A673 (cell line): ENCODE measurements around the gene ZFP36. TPM values are rescaled to one million over a fixed set of nuclear protein-coding genes. Genes with fewer than 3 reads are reported as not detected.

Experiments used
- BruUV-seq: library from RNA; stranded (reverse); fragments of 400-500 nt; replicated peaks from 2 replicates; lab custom pipeline; 2021; lab: Mats Ljungman, UMichigan
- CTCF ChIA-PET: fragments of 300-600 bp; sonication (Branson Sonifier 250); formaldehyde crosslinking; loops from one replicate; lab custom pipeline; 2022; ENCODE audit warnings: antibody characterized with exemption; lab: Charles Lee
- POLR2A ChIA-PET: fragments of 300-600 bp; sonication (Branson Sonifier 250); formaldehyde crosslinking; loops from one replicate; lab custom pipeline; 2022; ENCODE audit warnings: antibody characterized with exemption; ENCODE audit not compliant: low non-redundant PET; lab: Charles Lee
- DNase-seq: peaks from one replicate; pipeline ENCODE4 v3.0.0-alpha.2; 2015; ENCODE audit warnings: low spot score
- H3K27ac ChIP-seq: fragments of 200-600 bp; sonication (generic); 2 replicates; pipeline ENCODE4 v1.5.1; 2016; ENCODE audit warnings: mixed run types, low read depth, mild to moderate bottlenecking, mixed read lengths, antibody characterized with exemption, low read length; ENCODE audit not compliant: poor library complexity, severe bottlenecking
- H3K27me3 ChIP-seq: fragments of 200-600 bp; sonication (generic); replicated peaks from 2 replicates; pipeline ENCODE4 v1.6.1; 2017; ENCODE audit warnings: mixed run types, low read depth, mild to moderate bottlenecking, mixed read lengths, antibody characterized with exemption, low read length; ENCODE audit not compliant: insufficient read depth, poor library complexity
- H3K36me3 ChIP-seq: fragments of 200-600 bp; sonication (generic); 2 replicates; pipeline ENCODE4 v1.6.1; 2016; ENCODE audit warnings: mixed run types, mild to moderate bottlenecking, mixed read lengths, antibody characterized with exemption, low read length; ENCODE audit not compliant: insufficient read depth, poor library complexity, severe bottlenecking
- H3K4me1 ChIP-seq: fragments of 200-600 bp; sonication (generic); 2 replicates; pipeline ENCODE4 v1.6.1; 2017; ENCODE audit warnings: mixed run types, mild to moderate bottlenecking, mixed read lengths, antibody characterized with exemption, low read length; ENCODE audit not compliant: insufficient read depth, poor library complexity, severe bottlenecking
- H3K4me3 ChIP-seq: fragments of 200-600 bp; sonication (generic); 2 replicates; pipeline ENCODE4 v1.5.1; 2016; ENCODE audit warnings: low read depth, mixed run types, mild to moderate bottlenecking, mixed read lengths, low read length; ENCODE audit not compliant: poor library complexity, severe bottlenecking
- H3K9me3 ChIP-seq: fragments of 200-600 bp; sonication (generic); 2 replicates; pipeline ENCODE4 v1.6.1; 2016; ENCODE audit warnings: mixed run types, low read depth, mild to moderate bottlenecking, mixed read lengths, antibody characterized with exemption, low read length; ENCODE audit not compliant: poor library complexity, severe bottlenecking
- CTCF ChIP-seq: fragments of 300-800, 200-600 bp; sonication (generic); conservative IDR thresholded peaks from 2 replicates; pipeline ENCODE4 v1.5.1; 2017; ENCODE audit warnings: low read depth, mild to moderate bottlenecking, antibody characterized with exemption, low read length, moderate library complexity, mixed read lengths
- EZH2 ChIP-seq: fragments of 200-600 bp; sonication (generic); IDR thresholded peaks from 2 replicates; pipeline ENCODE4 v1.6.1; 2017; ENCODE audit warnings: borderline replicate concordance, low read depth, mild to moderate bottlenecking, mixed read lengths, antibody characterized with exemption, low read length; ENCODE audit not compliant: poor library complexity, severe bottlenecking
- intact Hi-C: fragments of 100-400 bp; cut with micrococcal nuclease; formaldehyde crosslinking; loops from one replicate; pipeline ENCODE4 v1.10.0; 2022; ENCODE audit not compliant: unreplicated experiment
- total RNA-seq: library from RNA; stranded (reverse); gene quantifications from 2 replicates; pipeline ENCODE4 v1.2.3, GENCODE V29; 2021

The ZFP36 gene
- total RNA-seq, 1 experiment from 2014 or later: 7.1 TPM

DNA sequence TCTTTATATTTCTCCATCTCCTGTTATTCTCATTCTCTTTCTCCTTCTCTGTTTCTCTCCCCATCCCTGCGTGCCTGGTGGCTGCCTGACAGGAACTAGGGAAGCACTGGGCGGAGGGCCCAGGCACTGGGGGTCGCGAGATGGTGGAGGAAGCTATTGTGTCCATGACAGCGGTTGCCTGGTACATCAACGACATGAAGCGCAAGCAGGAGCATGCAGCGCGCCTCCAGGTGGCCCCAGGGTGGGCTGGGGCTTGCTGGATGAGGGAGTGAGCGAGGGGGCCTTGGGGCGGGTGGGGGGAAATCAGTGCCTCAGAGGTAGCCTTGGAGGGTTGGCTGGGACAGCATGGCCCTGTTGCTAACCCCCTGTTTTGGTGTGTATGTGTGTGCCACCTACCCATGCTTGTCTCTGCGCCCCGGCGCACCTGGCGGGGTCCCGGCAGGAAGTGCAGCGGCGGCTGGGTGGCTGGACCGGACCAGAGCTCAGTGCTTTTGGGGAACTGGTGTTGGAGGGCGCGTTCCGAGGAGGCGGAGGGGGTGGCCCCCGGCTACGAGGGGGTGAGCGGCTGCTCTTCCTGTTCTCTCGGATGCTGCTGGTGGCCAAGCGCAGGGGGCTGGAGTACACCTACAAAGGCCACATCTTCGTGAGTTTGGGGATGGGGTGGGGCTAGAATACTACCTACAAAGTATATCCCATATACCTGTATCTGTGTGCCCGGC lies 11.0 kb downstream of the ZFP36 start:
- Histone ChIP-seq H3K4me3 (no peak overlapping the region), H3K4me1 (peaks cover 15% of the 10 kb centered on the region), H3K36me3 (peaks cover 47% of the 10 kb centered on the region), H3K27me3 (no peaks in the 10 kb centered on the region), H3K27ac (no peak overlapping the region), H3K9me3 (no peaks in the 10 kb centered on the region)
- intact Hi-C loops: no loop called here
- BruUV-seq: no TSS peak
- TF ChIP-seq CTCF: no peak
- TF ChIP-seq EZH2: no peak
- ChIA-PET POLR2A (no interaction called here), CTCF (no interaction called here)
- no peak for DNase-seq

DNA sequence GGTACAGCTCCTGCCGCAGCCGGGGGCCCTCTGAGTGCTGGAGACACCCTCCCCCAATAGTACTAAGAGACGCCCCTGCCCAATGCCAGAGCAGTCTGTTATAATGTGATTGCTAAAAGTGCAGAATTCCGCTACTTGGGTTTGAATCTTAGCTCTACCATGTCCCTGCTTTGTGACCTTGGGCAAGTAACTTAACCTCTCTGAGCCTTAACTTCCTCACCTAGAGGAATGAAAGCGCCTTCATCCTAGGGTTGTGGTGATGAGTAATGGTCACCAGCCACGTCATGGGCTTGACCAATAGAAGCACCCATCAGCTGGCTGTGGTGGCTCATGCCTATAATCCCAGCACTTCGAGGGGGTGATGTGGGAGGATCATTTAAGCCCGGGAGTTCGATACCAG lies 12.4 kb downstream of the ZFP36 start:
- TF ChIP-seq CTCF (no peak), EZH2 (no peak)
- no peak for DNase-seq
- Histone ChIP-seq H3K4me1 (peaks cover 15% of the 10 kb centered on the region), H3K4me3 (no peak overlapping the region), H3K27me3 (no peaks in the 10 kb centered on the region), H3K36me3 (peaks cover 51% of the 10 kb centered on the region), H3K27ac (no peak overlapping the region), H3K9me3 (no peaks in the 10 kb centered on the region)
- intact Hi-C loops: no loop called here
- no TSS peak for BruUV-seq
- POLR2A ChIA-PET: interaction anchor here (1.1 kb wide), 1 partner anchor 17 kb away, joined by 6 read pairs; the partner anchor contains the start of gene RPS16
- CTCF ChIA-PET: no interaction called here

GRCh38 chr19:39420769-39421168 lies 14.1 kb downstream of the ZFP36 start:
- Histone ChIP-seq H3K27me3 (no peaks in the 10 kb centered on the region), H3K27ac (no peak overlapping the region), H3K4me3 (no peak overlapping the region), H3K36me3 (peaks cover 55% of the 10 kb centered on the region), H3K4me1 (peaks cover 2% of the 10 kb centered on the region), H3K9me3 (no peaks in the 10 kb centered on the region)
- intact Hi-C loops: no loop called here
- CTCF ChIA-PET: interaction anchor here (0.6 kb wide), 1 partner anchor 248 kb away, joined by 5 read pairs; no protein-coding TSS in a partner anchor
- BruUV-seq: no TSS peak
- no peak for DNase-seq
- no peak for TF ChIP-seq EZH2
- no peak for TF ChIP-seq CTCF
- POLR2A ChIA-PET: interaction anchor here (1.5 kb wide), 1 partner anchor 15 kb away, joined by 7 read pairs; the partner anchor contains the start of gene RPS16
